GM18499 (cell line): ENCODE data around the gene LILRB2.
"Not testable (repeated sequence)": the region's sequence is repeated elsewhere in the genome, so short reads cannot be mapped to it uniquely, and the experiment has no call there.

Experiments used
- ATAC-seq: cut with Tn5 transposase; IDR thresholded peaks from one replicate; pipeline ENCODE4 v1.9.1; 2021; ENCODE audit warnings: moderate number of reproducible peaks; ENCODE audit not compliant: insufficient read depth, unreplicated experiment

The LILRB2 gene

DNA sequence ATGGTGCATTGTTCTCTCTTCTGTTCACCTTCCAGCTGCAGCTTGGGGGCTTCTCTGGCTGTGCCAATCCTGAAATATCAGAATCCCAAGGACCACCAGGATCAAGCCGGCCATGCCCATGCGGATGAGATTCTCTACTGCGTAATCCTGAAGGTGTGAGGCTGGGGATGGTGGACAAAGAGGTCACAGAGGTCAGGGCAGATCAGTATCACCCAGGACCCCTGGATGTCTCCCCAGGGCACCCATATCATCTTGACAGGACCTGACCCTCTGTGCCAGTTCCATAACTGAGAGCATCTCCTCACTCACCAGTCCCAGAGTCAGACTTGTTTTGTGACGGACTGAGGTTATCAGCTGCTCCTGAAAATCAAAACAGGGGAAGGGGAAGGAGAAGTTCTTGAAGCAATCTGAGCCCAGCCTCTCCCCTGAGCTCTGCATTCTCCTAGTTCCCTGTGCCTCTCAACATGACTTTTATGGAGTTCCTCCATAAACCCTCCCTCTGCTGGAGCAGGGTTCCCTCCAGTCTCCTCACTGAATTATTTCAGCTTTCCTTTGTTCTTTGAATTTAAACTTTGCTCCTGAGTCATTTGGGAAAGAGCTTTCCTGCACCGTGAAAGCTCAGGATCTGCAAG lies 26.6 kb upstream of the LILRB2 start:
- ATAC-seq: no peak

- no peak for ATAC-seq
Observed at GRCh38 chr19:54305141-54305540, 24.2 kb upstream of the LILRB2 start.

- no peak for ATAC-seq
Observed at GRCh38 chr19:54302257-54302656, 21.3 kb upstream of the LILRB2 start.

GRCh38 chr19:54299515-54299914 lies 18.6 kb upstream of the LILRB2 start:
- no peak for ATAC-seq

- no peak for ATAC-seq
Observed at GRCh38 chr19:54299126-54299498, 18.2 kb upstream of the LILRB2 start.

DNA sequence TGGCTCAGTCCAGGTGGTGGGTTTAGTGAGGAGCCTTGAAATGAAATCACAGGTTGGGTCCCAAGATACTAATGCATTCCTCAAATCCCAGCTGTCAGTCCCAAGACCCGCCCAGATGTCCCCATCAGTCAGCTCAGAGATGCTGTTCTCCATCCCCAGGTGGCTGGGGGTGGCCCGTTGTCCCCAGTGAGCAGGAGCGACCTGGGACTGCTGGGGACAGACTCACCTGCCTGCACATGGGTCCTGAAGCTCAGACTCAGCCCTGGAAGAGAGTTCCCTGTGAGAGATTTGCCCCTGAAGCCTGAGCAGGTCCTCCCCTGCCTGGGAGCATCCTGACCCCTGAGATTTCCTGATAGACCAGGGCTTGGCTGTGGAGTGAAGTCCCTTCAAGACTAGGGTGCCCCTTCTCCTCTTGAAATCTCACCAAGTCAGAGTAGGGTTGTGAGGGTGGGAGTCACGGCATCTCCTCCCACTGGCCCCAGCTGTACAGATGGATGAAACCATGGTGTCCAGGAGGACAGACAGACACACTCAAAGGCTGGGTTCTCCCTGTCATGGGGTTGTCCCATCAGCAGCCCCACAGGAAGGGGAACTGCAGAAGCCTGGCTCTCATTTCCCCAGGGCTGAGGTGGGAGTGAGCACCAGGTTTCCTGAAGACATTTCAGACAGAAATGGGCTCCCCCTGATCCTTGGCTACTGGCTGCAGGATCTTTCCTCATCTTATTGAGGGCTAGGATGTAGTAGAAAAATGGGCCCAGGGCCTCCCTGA lies 17.6 kb upstream of the LILRB2 start:
- ATAC-seq: no peak

GRCh38 chr19:54297759-54298305 lies 16.9 kb upstream of the LILRB2 start:
- ATAC-seq: no peak

GRCh38 chr19:54294539-54294938 lies 13.6 kb upstream of the LILRB2 start:
- ATAC-seq: no peak

GRCh38 chr19:54289160-54289559 lies 8.2 kb upstream of the LILRB2 start:
- not testable (repeated sequence) for ATAC-seq

- no peak for ATAC-seq
Observed at GRCh38 chr19:54287456-54287855, 6.5 kb upstream of the LILRB2 start.

DNA sequence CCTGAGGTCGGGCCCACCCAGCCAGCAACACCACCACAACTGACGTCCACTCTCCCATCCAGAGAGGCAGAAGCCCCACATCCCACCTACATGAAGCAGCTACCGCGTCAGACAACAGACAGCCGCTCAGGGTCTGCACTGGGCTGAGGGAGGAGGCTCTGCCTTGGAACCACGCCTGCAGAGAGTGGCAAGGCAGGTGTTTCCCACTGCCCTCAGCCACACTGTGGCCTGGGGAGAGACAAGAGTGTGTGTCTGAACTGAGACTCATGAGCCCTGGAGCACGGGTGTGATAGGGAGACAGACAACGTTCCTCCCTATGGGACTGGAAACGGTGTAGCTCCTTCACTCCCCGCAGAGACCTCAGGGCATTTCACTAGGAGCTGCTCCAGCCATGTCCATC lies 5.4 kb upstream of the LILRB2 start:
- not testable (repeated sequence) for ATAC-seq

DNA sequence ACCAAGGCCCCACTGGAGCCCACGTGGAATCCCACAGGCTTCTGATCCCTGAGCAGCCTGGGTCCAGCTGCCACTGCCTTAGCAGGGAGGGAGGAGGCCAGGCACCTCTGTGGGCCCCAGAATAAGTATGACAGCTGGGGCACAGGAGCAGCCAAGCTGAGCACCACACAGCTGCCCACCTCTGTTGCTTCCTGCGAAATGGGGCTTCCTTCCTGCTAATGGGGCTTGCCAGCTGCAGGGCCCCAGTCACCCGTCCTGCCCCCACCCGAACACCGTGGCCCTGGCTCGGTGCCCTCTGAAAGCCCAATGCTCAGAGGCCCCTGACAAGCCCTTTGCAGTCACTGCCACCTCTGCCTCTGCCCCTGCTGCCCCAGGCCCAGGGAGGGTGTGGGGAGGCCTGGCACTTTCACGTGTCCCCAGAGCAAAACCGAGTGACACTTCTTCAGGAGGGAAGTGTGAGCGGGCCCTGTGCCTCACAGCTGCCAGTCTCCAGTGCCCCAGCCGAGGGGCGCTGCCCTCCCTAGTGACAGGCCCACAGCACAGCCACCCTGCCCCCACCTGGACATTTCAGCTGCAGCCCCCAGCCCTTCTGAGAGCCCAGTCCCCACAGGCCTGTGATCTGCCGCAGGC lies 4.6 kb upstream of the LILRB2 start:
- ATAC-seq: not testable (repeated sequence)

DNA sequence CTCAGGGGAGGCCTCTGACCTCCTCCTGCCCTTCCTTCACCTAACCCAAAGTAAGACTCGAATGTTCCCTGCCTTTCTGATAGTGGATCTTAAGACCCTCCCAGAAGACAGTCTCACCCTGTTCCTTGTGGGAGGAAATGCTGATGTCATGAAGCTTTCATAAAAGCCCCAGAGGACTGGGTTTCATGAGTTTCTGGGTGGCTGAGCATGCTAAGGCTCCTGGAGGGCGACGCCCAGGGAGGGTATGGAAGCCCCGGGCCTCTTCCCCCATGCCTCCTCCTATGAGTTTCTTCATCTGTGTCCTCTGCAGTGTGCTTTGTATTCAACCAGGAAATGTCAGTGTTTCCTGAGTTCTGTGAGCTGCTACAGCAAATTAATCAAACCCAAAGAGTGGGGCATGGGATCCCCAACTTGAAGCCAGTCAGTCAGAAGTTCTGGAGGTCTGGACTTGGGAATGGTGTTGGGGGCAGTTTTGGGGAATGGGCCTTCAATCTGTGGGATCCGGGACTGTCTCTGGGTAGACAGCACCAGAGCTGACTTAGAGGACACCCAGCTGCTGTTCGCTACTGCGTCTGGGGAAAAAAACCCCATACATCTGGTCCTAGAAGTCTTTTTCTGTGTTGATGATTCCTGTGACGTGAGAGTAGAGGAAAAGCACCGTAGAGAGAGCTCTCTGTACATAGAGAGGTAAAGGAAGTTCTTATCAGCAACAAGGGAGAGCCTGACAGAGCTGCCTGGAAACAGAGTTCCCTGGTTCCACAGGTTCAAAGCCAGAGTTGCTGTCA lies 2.0 kb upstream of the LILRB2 start:
- ATAC-seq: no peak

- not testable (repeated sequence) for ATAC-seq
Observed at GRCh38 chr19:54281729-54282075, 792 bp upstream of the LILRB2 start.

GRCh38 chr19:54280441-54280840 lies 469 bp downstream of the LILRB2 start:
- ATAC-seq: not testable (repeated sequence)

DNA sequence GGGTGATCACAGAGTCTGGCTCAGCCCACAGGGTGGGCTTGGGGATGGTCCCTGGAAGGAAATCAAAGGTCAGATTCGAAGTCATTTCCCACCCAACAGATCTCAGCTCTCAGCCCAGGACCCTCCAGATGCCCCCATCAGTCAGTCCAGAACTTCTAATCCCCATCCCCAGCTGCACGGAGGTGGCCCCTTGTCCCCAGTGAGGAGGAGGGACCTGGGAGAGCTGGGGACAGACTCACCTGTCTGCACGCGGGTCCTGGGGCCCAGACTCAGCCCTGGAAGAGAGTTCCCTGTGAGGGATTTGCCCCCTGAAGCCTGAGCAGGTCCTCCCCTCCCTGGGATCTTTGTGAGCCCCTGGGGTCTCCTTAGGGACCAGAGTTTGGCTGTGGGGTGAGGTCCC lies 885 bp downstream of the LILRB2 start:
- ATAC-seq: not testable (repeated sequence)

GRCh38 chr19:54279406-54279962 lies 1.4 kb downstream of the LILRB2 start:
- no peak for ATAC-seq

GRCh38 chr19:54278571-54279195 lies 2.2 kb downstream of the LILRB2 start:
- ATAC-seq: not testable (repeated sequence)

DNA sequence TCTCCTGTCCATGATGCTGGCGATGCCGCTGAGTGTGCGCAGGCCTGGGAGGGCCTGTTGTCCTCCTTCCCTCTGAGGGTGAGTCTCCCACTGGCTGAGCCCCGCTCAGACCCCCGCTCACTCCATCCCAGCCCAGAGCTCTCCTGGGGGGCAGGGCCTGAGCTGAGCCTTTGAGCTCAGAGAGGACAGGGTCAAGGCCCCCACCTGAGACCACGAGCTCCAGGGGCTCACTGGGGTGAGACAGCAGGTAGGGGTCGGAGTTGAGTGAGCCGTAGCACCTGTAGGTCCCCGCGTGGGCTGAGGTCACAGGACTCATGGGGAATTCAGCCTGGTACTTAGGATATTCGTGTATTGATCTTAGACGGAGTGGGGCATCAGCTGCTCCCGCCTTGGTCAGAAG lies 2.9 kb downstream of the LILRB2 start:
- ATAC-seq: not testable (repeated sequence)

DNA sequence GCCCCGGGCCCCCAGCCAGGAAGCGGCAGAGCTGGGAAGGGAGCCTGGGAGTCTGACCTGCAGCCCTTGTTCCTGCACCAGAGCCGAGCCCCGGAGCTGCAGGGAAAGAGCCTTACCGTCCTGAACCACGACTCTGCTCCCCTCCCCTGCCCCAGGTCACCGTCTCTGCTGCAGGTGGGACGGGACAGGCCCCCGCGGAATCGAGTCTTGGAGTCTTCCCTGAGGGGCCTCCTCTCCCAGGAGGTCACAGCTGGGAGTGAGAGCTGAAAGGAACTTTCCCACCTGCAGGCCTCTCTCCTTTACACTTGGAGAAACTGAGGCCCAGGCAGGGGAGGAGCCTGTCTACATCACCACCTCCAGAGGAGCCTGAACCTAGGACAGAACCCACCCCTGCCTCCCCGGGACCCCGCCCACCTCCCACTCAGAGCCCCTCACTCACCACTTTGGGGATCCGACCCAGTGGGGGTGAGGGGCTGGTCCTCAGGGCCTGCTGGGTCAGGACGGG lies 3.7 kb downstream of the LILRB2 start:
- not testable (repeated sequence) for ATAC-seq
